Measurements from ENCODE around the gene TOR3A. TPM values are rescaled to one million over a fixed set of nuclear protein-coding genes. Genes with fewer than 3 reads are reported as not detected.
"Not testable (repeated sequence)": the region's sequence is repeated elsewhere in the genome, so short reads cannot be mapped to it uniquely, and the experiment has no call there.

TOR3A gene
- 41.6 and 44.3 TPM in 2 replicates for total RNA-seq

DNA sequence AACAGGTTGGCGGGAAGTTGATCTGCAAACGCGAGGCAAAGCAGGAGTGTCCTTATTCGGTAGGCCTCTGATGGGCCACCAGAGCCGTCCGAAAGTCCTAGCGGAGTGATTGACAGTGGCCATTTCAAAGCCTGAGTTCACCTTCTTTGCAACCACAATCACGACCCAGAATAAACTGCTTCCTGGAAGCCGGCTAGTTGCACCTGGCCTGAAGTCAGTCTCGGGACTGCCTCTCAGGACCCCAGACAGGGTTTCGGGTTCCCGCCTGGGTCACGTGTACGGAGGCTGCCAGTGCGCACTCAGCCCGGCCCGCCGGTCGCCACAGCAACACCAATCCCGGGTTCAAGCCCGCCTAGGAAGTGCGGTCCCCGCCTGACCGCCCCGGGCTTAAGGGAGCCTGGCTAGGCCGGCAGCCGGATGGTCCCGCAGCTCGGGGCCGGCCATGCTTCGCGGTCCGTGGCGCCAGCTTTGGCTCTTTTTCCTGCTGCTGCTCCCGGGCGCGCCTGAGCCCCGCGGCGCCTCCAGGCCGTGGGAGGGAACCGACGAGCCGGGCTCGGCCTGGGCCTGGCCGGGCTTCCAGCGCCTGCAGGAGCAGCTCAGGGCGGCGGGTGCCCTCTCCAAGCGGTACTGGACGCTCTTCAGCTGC lies at the start of gene TOR3A:
Gene TOR3A (plus strand): TSS at position 384 of the 646 bp plus-strand sequence. CDS start 59 bp downstream, at position 443.
- Mint-ChIP-seq H3K27ac (peak within 1 kb of the TSS; percentile 96), H3K27me3 (no peaks in the 10 kb centered on the region), H3K9me3 (no peaks in the 10 kb centered on the region), H3K36me3 (ENCODE audit: low read depth) (peaks cover 13% of the 10 kb centered on the region), H3K4me1 (peaks cover 25% of the 10 kb centered on the region), H3K4me3 (peak within 1 kb of the TSS; percentile 95)
- DNase-seq = peak; percentile 95
- intact Hi-C loops (cut with micrococcal nuclease) = loop anchor here (1.0 to 5.0 kb wide), 11 partner anchors 45 to 800 kb away; partner anchors contain the start of genes ABL2, AXDND1, FAM20B and RALGPS2

DNA sequence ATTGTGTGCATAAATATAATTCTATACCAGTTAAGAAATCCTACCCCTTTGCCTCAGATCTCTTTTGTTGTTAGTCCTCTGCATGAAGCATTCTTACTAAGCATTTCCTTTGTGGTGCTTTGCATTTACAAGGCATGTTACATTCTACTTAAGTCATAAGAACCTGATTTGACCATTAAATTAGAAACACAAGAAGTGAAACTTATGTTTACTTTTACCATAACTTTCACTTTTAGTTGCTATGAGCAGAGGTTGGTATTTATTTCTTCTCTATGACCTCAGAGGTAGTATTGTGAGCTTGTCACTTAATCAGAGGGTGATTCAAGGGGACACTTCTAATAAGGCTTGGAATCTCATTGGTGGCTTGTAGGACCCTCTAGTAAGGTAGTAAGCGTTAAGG lies 47.1 kb upstream of the TOR3A start:
- H3K4me1 Mint-ChIP-seq = peaks cover 70% of the 10 kb centered on the region
- DNase-seq = no peak
- H3K9me3 Mint-ChIP-seq = no peaks in the 10 kb centered on the region
- H3K4me3 Mint-ChIP-seq = peak overlapping the region; percentile 62
- H3K27me3 Mint-ChIP-seq = no peaks in the 10 kb centered on the region
- intact Hi-C loops (cut with micrococcal nuclease) = loop anchor here (1.0 to 5.0 kb wide), 3 partner anchors 8 to 843 kb away; partner anchors contain the start of genes TOR1AIP2 and TOR3A
- peak overlapping the region; percentile 91 for H3K27ac Mint-ChIP-seq
- no peaks in the 10 kb centered on the region for H3K36me3 Mint-ChIP-seq (ENCODE audit: low read depth)

- H3K36me3 Mint-ChIP-seq (ENCODE audit: low read depth) = no peaks in the 10 kb centered on the region
- peaks cover 54% of the 10 kb centered on the region for H3K4me1 Mint-ChIP-seq
- peak overlapping the region; percentile 4 for H3K4me3 Mint-ChIP-seq
- peak overlapping the region; percentile 10 for H3K27ac Mint-ChIP-seq
- intact Hi-C loops (cut with micrococcal nuclease) = loop anchor here (1.0 to 5.0 kb wide), 3 partner anchors 44 to 840 kb away; partner anchors contain the start of gene TOR1AIP2
- no peaks in the 10 kb centered on the region for H3K9me3 Mint-ChIP-seq
- DNase-seq = peak; percentile 82
- H3K27me3 Mint-ChIP-seq = no peaks in the 10 kb centered on the region
Observed at GRCh38 chr1:179036844-179037465, 44.9 kb upstream of the TOR3A start.

DNA sequence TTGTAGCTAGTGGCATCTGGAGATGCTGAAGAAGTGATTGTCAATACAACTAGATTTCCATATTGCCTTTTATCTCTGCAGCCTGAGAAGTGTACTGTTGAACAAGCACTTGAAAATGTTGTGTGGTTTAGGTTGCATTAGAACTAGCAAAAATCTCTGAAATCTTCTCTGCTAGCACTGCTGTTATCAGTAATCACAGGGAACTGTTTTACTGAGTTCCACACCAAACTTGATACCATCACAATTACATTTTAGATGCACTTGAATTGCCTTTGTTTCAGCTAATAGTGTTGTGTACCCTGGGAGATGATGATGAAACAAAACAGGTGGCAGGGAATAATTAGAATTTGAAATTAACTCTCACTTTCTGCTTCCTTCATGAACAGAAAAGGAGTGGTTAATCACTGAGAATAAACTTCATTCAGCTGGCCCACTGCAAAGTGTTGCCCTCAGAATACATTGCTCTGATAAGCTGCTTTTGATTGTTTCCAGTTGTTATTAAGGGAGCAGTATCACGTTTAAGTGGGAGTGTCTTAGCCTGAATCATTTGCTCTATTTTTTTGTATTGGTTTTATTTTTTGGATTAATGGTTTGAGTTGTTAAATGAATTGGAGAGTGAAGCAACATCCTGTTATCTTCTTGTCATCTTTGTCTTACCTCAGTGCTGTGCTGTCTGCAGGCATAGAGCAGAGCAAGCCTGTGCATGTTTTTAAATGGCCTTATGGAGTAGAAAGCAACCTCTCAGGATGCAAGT lies 43.2 kb upstream of the TOR3A start:
- peaks cover 47% of the 10 kb centered on the region for H3K4me1 Mint-ChIP-seq
- peak overlapping the region; percentile 30 for H3K27ac Mint-ChIP-seq
- peaks cover 2% of the 10 kb centered on the region for H3K36me3 Mint-ChIP-seq (ENCODE audit: low read depth)
- intact Hi-C loops (cut with micrococcal nuclease) = loop anchor here (5.0 kb wide), 1 partner anchor 839 kb away; the partner anchor contains the start of gene TOR1AIP2
- DNase-seq = no peak
- no peaks in the 10 kb centered on the region for H3K9me3 Mint-ChIP-seq
- no peaks in the 10 kb centered on the region for H3K27me3 Mint-ChIP-seq
- H3K4me3 Mint-ChIP-seq = peak overlapping the region; percentile 14

DNA sequence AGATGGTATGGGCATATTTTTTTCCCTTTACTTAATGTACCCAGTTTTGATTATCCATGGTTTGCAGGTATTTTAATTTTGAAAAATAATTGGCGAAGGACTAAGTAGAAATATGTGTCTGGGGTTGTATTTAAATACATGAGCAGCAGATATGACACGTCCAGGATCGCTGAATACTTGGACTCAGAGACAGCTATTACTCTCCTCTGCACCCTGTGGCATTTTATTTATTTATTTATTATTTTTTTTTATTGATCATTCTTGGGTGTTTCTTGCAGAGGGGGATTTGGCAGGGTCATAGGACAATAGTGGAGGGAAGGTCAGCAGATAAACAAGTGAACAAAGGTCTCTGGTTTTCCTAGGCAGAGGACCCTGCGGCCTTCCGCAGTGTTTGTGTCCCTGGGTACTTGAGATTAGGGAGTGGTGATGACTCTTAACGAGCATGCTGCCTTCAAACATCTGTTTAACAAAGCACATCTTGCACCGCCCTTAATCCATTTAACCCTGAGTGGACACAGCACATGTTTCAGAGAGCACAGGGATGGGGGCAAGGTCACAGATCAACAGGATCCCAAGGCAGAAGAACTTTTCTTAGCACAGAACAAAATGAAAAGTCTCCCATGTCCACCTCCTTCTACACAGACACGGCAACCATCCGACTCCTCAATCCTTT lies 42.2 kb upstream of the TOR3A start:
- H3K36me3 Mint-ChIP-seq (ENCODE audit: low read depth); H3K4me3 Mint-ChIP-seq; H3K27me3 Mint-ChIP-seq; DNase-seq; H3K9me3 Mint-ChIP-seq: not testable (repeated sequence)
- peaks cover 39% of the 10 kb centered on the region for H3K4me1 Mint-ChIP-seq
- intact Hi-C loops (cut with micrococcal nuclease) = loop anchor here (5.0 kb wide), 1 partner anchor 838 kb away; the partner anchor contains the start of gene TOR1AIP2
- H3K27ac Mint-ChIP-seq = peak overlapping the region; percentile 10

DNA sequence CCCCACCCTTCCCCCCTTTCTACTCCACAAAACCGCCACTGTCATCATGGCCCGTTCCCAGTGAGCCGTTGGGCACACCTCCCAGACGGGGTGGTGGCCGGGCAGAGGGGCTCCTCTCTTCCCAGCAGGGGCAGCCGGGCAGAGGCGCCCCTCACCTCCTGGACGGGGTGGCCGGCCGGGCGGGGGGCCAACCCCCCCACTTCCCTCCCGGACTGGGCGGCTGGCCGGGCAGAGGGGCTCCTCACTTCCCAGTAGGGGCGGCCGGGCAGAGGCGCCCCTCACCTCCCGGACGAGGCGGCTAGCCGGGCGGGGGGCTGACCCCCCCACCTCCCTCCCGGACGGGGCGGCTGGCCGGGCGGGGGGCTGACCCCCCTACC lies 41.7 kb upstream of the TOR3A start:
- peaks cover 34% of the 10 kb centered on the region for H3K4me1 Mint-ChIP-seq
- H3K9me3 Mint-ChIP-seq; intact Hi-C loops (cut with micrococcal nuclease); H3K4me3 Mint-ChIP-seq; H3K27me3 Mint-ChIP-seq; H3K36me3 Mint-ChIP-seq (ENCODE audit: low read depth); H3K27ac Mint-ChIP-seq; DNase-seq: not testable (repeated sequence)

DNA sequence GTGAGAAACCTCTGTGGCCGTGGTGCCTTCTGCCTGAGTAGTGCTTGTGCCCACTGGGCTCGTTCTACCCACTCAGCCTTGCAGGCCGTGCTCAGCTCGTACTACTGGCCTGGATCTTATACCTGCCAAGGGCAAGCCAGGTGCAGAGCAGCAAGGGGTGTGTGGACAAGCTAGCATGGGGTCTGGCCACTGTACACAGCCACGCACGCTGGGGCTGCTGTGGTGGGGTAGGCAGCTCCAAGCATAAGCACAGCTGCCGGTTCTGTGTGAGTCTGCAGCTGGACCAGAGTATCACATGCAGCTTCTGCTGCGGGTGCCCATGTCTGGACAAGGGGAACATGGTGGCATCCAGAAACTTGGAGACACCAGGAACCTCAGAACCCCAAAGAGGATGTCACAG lies 39.8 kb upstream of the TOR3A start:
- H3K36me3 Mint-ChIP-seq (ENCODE audit: low read depth) = peaks cover 6% of the 10 kb centered on the region
- no peaks in the 10 kb centered on the region for H3K9me3 Mint-ChIP-seq
- intact Hi-C loops (cut with micrococcal nuclease) = no loop called here
- peaks cover 19% of the 10 kb centered on the region for H3K4me1 Mint-ChIP-seq
- no peak overlapping the region for H3K4me3 Mint-ChIP-seq
- no peaks in the 10 kb centered on the region for H3K27me3 Mint-ChIP-seq
- no peak overlapping the region for H3K27ac Mint-ChIP-seq
- DNase-seq = no peak

GRCh38 chr1:179042700-179043099 lies 39.2 kb upstream of the TOR3A start:
- Mint-ChIP-seq H3K27ac (no peak overlapping the region), H3K27me3 (no peaks in the 10 kb centered on the region), H3K4me1 (peaks cover 18% of the 10 kb centered on the region)

DNA sequence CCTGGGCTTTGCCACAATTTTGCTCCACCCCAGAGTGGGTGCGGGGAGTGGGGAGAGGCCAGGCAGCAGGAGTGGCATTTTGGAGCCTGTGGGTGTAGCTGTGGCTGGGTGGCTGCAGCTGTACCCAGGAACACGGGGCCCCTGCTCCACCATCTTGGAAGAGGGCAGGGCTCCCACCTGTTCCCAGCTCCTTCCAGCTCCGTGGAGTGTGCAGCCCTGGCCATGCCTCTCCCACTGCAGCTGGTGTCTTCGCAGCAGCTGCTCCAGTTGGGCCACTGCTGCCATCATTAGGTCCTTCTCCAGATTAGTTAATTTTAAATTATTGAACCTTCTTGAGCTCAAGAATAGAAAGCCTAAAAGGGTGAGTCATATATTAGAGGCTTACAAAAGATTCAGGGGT lies 38.6 kb upstream of the TOR3A start:
- no peak overlapping the region for H3K27ac Mint-ChIP-seq
- intact Hi-C loops (cut with micrococcal nuclease) = no loop called here
- H3K4me1 Mint-ChIP-seq = peaks cover 16% of the 10 kb centered on the region
- H3K4me3 Mint-ChIP-seq = no peak overlapping the region
- peaks cover 9% of the 10 kb centered on the region for H3K36me3 Mint-ChIP-seq (ENCODE audit: low read depth)
- H3K9me3 Mint-ChIP-seq = no peaks in the 10 kb centered on the region
- no peak for DNase-seq
- H3K27me3 Mint-ChIP-seq = no peaks in the 10 kb centered on the region

More at GRCh38 chr1:179042700-179043099, 39.2 kb upstream of the TOR3A start:
- peaks cover 9% of the 10 kb centered on the region for H3K36me3 Mint-ChIP-seq (ENCODE audit: low read depth)
- no peak overlapping the region for H3K4me3 Mint-ChIP-seq
- intact Hi-C loops (cut with micrococcal nuclease) = no loop called here
- no peaks in the 10 kb centered on the region for H3K9me3 Mint-ChIP-seq
- DNase-seq = no peak

DNA sequence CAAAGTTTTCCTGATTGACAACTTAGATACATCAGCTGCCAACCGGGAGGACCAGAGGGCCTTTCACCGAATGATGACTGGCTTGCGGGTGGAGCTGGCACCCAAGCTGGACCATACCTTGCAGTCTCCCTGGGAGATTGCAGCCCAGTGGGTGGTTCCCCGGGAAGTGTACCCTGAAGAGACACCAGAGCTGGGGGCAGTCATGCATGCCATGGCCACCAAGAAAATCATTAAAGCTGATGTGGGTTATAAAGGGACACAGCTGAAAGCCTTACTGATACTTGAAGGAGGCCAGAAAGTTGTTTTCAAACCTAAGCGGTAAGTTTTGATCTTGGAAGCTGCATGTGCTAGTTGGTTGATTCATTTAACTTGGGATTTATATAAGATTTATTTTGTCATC lies 38.0 kb upstream of the TOR3A start:
- Mint-ChIP-seq H3K4me1 (peaks cover 11% of the 10 kb centered on the region), H3K36me3 (ENCODE audit: low read depth) (peaks cover 9% of the 10 kb centered on the region), H3K4me3 (no peak overlapping the region), H3K27ac (no peak overlapping the region), H3K9me3 (no peaks in the 10 kb centered on the region), H3K27me3 (no peaks in the 10 kb centered on the region)
- DNase-seq = no peak
- intact Hi-C loops (cut with micrococcal nuclease) = no loop called here

DNA sequence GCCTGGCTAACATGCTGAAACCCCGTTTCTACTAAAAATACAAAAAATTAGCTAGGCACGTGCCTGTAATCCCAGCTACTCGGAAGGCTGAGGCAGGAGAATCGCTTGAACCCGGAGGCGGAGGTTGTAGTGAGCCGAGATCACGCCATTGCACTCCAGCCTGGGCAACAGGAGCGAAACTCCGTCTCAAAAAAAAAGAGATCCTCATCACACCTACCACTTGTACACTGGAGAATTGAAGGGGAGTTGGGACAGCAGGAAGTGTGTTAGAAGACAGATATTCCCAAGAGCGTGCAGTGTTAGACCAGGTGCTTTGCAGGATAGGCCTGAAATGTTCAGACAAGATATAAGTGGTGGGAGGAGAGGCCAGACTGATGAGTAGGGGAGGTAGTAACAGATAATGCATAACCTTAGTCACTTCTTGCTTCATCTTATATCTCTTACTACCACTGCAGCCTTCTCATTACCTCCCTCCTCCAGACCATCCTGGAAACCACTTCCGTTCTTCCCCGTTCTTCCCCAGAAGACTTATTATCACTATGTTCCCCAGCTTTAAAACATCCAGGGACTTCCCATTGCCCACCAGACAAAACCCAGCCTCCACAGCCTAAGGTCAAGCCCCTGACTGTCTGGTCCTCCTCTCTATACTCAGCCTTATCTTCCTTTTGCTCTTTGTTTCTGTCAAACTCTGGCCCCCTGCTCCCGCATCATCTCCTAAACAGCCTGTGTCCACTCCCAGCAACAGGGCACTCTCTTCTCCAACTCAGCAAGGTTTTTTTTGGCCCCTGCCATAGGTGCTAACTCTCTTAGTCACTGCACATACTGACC lies 34.8 kb upstream of the TOR3A start:
- Mint-ChIP-seq H3K4me1 (peaks cover 6% of the 10 kb centered on the region), H3K27ac (no peak overlapping the region), H3K27me3 (no peaks in the 10 kb centered on the region), H3K9me3 (no peaks in the 10 kb centered on the region), H3K4me3 (no peak overlapping the region), H3K36me3 (ENCODE audit: low read depth) (peaks cover 9% of the 10 kb centered on the region)
- intact Hi-C loops (cut with micrococcal nuclease) = no loop called here
- DNase-seq = no peak

DNA sequence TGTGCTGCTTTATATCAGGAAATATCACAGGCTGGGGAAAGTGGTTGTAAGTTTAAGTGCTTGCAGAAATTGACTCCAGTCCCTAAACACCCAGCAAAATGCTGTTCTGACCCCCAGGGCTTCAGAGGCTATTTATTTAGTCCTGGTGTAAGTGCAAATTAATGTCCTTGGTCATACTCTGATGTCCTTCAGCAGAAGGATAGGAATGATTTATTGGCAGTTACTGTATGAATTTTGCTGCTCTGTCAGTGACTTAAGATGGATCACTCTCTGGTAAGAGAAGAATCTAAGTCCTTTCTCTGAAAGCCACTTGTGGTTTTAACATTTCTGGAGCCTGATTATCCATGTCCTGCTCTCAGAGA lies 34.3 kb upstream of the TOR3A start:
- H3K4me3 Mint-ChIP-seq = no peak overlapping the region
- peaks cover 9% of the 10 kb centered on the region for H3K36me3 Mint-ChIP-seq (ENCODE audit: low read depth)
- H3K9me3 Mint-ChIP-seq = no peaks in the 10 kb centered on the region
- DNase-seq = no peak
- peaks cover 6% of the 10 kb centered on the region for H3K4me1 Mint-ChIP-seq
- H3K27ac Mint-ChIP-seq = no peak overlapping the region
- intact Hi-C loops (cut with micrococcal nuclease) = no loop called here
- H3K27me3 Mint-ChIP-seq = no peaks in the 10 kb centered on the region

Measured in activated CD4-positive, alpha-beta T cell treated with anti-CD3 and anti-CD28 coated beads, Interleukin-2, amount 10 ng/mL, durations not matched to agents 24 days and 14 days (primary cell).